RWPE2 (cell line): ENCODE results near the gene DACH1.
"Not testable (repeated sequence)": the region's sequence is repeated elsewhere in the genome, so short reads cannot be mapped to it uniquely, and the experiment has no call there.

Experiments
- ATAC-seq: fragments of 200-7000 bp; cut with Tn5 transposase; 3 replicates; pipeline ENCODE4 v1.9.1; 2021; ENCODE audit warnings: low read depth
- DNase-seq: peaks from one replicate; pipeline ENCODE4 v3.0.0-alpha.2; 2020; ENCODE audit warnings: low spot score
- H3K27ac ChIP-seq: fragments of 450-650 bp; 2 replicates; pipeline ENCODE4 v1.5.1; 2017; ENCODE audit warnings: mild to moderate bottlenecking; ENCODE audit not compliant: poor library complexity, severe bottlenecking
- H3K27me3 ChIP-seq: fragments of 250-450 bp; sonication (Bioruptor Pico); 2 replicates; pipeline ENCODE4 v1.5.1; 2021; ENCODE audit warnings: mild to moderate bottlenecking, moderate library complexity; ENCODE audit not compliant: insufficient read depth, poor library complexity, severe bottlenecking
- H3K36me3 ChIP-seq: fragments of 250-450 bp; sonication (Bioruptor Pico); 2 replicates; pipeline ENCODE4 v1.5.1; 2020; ENCODE audit warnings: low read depth, mild to moderate bottlenecking, moderate library complexity
- H3K4me1 ChIP-seq: fragments of 250-450 bp; sonication (Bioruptor Pico); 2 replicates; pipeline ENCODE4 v1.5.1; 2021; ENCODE audit warnings: mild to moderate bottlenecking, moderate library complexity; ENCODE audit not compliant: insufficient read depth, poor library complexity, severe bottlenecking
- H3K4me3 ChIP-seq: fragments of 250-450 bp; sonication (Bioruptor Pico); 2 replicates; pipeline ENCODE4 v1.5.1; 2021; ENCODE audit warnings: mild to moderate bottlenecking, moderate library complexity; ENCODE audit not compliant: severe bottlenecking
- H3K9me3 ChIP-seq: fragments of 250-450 bp; sonication (Bioruptor Pico); 2 replicates; pipeline ENCODE4 v1.5.1; 2021; ENCODE audit warnings: mild to moderate bottlenecking, moderate library complexity; ENCODE audit not compliant: severe bottlenecking
- TF ChIP-seq, protein P1 (sequence below): fragments of 450-650 bp; IDR thresholded peaks from one replicate; pipeline ENCODE4 v1.5.1; 2017; ENCODE audit warnings: mild to moderate bottlenecking, moderate library complexity; ENCODE audit not compliant: poor library complexity, severe bottlenecking

DACH1 gene

DNA sequence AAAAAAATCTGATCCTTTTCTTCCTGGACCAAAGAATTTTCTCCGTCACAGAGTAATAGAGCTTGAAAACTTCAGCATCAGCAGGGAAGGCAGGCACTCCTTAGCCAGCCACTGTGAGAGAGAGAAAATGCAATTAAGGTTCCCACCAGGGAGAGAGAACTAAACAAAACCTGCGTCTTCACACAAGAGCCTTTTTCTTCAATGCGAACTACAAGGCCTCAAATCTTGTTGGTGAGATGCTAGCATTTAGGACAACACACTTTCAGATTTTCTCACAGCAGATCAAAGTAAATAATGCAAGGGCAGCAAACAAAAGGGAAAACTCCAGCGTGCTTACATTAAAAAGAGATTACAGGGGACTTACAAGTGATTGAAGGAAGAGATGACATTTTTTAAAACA, 80.1 kb downstream of the DACH1 start:
- H3K27ac ChIP-seq: no peak overlapping the region
- no peaks in the 10 kb centered on the region for H3K27me3 ChIP-seq
- no peaks in the 10 kb centered on the region for H3K9me3 ChIP-seq
- H3K4me1 ChIP-seq: no peaks in the 10 kb centered on the region
- DNase-seq (no peak), ATAC-seq (no peak)
- H3K4me3 ChIP-seq: no peak overlapping the region
- no peaks in the 10 kb centered on the region for H3K36me3 ChIP-seq
- TF ChIP-seq, protein P1, sequence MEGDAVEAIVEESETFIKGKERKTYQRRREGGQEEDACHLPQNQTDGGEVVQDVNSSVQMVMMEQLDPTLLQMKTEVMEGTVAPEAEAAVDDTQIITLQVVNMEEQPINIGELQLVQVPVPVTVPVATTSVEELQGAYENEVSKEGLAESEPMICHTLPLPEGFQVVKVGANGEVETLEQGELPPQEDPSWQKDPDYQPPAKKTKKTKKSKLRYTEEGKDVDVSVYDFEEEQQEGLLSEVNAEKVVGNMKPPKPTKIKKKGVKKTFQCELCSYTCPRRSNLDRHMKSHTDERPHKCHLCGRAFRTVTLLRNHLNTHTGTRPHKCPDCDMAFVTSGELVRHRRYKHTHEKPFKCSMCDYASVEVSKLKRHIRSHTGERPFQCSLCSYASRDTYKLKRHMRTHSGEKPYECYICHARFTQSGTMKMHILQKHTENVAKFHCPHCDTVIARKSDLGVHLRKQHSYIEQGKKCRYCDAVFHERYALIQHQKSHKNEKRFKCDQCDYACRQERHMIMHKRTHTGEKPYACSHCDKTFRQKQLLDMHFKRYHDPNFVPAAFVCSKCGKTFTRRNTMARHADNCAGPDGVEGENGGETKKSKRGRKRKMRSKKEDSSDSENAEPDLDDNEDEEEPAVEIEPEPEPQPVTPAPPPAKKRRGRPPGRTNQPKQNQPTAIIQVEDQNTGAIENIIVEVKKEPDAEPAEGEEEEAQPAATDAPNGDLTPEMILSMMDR: no peak

DNA sequence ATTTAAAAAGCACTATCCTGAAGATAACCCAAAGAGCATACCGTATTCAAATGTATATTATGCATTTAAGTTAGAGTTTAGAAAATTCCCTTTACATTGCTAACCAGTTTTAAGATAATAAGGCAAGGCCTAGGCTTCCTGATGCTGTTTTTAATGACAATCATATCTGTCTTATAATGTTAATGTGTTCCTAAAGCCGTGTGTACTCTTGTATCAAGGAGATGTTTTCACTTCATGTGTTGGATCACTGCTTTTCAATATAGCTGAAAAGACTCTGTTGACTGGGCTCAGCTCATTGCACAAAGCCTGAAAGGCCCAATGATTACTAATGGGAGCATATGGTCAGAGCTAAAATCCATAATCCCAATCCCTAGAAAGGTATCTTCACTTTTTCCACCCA, 81.6 kb downstream of the DACH1 start:
- TF ChIP-seq, protein P1: no peak

DNA sequence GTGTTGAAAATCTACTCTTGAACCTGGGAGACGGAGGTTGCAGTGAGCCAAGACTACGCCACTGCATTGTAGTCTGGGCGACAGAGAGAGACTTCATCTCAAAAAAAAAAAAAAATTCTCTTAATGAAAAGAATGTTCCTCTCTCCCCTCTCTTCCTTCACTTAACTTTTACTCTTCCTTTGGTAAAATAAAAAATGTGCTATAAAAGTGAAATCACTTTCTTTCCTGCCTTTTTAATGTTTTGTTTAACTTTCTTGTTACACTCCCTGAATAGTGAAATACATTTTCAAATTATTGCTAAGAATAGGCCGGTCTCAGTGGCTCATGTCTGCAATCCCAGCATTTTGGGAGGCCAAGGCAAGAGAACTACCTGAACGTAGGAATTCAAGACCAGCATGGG, 86.5 kb downstream of the DACH1 start:
- no peak overlapping the region for H3K27ac ChIP-seq
- no peaks in the 10 kb centered on the region for H3K27me3 ChIP-seq
- ATAC-seq (no peak), DNase-seq (no peak)
- no peak overlapping the region for H3K4me3 ChIP-seq
- H3K4me1 ChIP-seq: no peaks in the 10 kb centered on the region
- no peaks in the 10 kb centered on the region for H3K36me3 ChIP-seq
- H3K9me3 ChIP-seq: no peaks in the 10 kb centered on the region
- TF ChIP-seq, protein P1: no peak

More for the DNA sequence above, 81.6 kb downstream of the DACH1 start:
- ATAC-seq: no peak
- Histone ChIP-seq H3K27ac (no peak overlapping the region), H3K4me3 (no peak overlapping the region), H3K9me3 (no peaks in the 10 kb centered on the region), H3K4me1 (no peaks in the 10 kb centered on the region), H3K27me3 (no peaks in the 10 kb centered on the region), H3K36me3 (no peaks in the 10 kb centered on the region)
- DNase-seq: no peak

DNA sequence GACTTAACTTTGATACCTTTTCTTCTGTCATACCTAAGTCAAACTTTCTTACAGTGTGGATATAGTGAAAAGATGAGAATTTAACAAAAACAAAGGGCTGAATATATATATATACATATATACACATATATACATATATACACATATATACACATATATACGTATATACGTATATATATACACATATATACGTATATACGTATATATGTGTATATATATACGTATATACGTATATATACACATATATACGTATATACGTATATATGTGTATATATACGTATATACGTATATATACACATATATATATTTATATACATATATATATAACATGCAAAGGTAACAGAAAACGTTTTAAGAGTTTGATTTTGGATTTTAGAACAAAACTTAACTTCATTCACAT, 88.0 kb downstream of the DACH1 start:
- H3K27ac ChIP-seq, H3K9me3 ChIP-seq, H3K27me3 ChIP-seq, ATAC-seq, DNase-seq, H3K4me3 ChIP-seq, H3K36me3 ChIP-seq, H3K4me1 ChIP-seq: not testable (repeated sequence)

DNA sequence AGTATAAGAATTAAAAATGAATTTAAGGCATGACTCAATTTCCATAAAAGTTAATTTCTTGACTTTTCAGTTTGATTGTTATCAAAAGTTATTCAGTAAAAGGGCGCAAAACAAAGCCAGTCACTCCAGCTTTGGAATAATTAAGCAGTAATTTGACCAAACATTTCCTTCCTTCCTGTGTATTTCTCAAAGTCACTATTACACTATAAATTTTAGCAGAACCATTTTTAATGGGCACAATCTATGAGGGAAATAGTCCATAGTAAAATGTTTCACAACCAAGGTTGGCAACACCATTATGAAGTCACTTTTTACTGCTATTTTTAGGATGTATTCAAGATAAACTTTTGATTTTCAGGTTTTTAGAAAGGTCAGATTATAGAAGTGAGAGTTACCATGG, 91.0 kb downstream of the DACH1 start:
- H3K9me3 ChIP-seq: no peaks in the 10 kb centered on the region
- H3K36me3 ChIP-seq: no peaks in the 10 kb centered on the region
- H3K27me3 ChIP-seq: peaks cover 4% of the 10 kb centered on the region
- no peak overlapping the region for H3K27ac ChIP-seq
- ATAC-seq (no peak), DNase-seq (no peak)
- H3K4me1 ChIP-seq: no peaks in the 10 kb centered on the region
- TF ChIP-seq, protein P1: no peak
- no peak overlapping the region for H3K4me3 ChIP-seq
